Fibroblast of mammary gland (primary cell): Measurements from ENCODE around the gene NOXO1.

Experiments used
- DNase-seq: peaks from one replicate; pipeline ENCODE4 v3.0.0-alpha.2; 2010; ENCODE audit warnings: low read depth
- H3K4me3 ChIP-seq: 2 replicates; pipeline ENCODE4 v1.5.1; 2011; ENCODE audit warnings: low read depth, mild to moderate bottlenecking, low read length, moderate library complexity; ENCODE audit not compliant: control insufficient read depth
- TF ChIP-seq, protein P1 (sequence below): conservative IDR thresholded peaks from 2 replicates; pipeline ENCODE4 v1.5.1; 2011; ENCODE audit warnings: low read depth, low read length, inconsistent platforms; ENCODE audit not compliant: control insufficient read depth, insufficient read depth

NOXO1 gene

DNA sequence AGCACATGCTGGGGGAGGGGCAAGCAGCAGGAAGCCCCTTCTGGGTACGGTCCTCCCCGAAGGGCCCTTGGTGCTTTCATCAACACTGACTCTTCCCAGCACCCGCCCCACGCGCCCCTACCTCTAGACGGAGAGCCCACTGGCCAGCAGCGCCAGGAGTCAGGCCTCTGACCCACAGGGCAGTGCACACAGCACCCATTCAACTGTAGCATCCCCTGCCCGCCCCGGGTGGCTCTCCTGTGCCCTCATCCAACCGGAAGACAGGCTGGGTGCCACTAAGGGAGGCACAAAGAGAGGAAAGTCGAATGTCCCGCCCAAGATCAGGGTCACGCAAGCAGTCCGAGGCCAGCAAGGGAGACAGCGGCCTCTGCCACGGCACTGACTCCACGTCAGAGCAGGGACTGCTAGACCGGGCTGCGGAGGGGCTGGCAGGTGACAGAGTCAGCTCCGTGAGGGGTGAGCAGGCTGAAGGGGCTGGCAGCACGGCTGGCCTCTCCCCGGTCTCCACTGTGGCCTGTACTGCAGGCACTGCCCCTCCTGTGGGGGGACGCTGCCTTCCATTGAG lies 48.1 kb downstream of the NOXO1 start:
- DNase-seq: no peak
- no peak overlapping the region for H3K4me3 ChIP-seq
- TF ChIP-seq, protein P1, sequence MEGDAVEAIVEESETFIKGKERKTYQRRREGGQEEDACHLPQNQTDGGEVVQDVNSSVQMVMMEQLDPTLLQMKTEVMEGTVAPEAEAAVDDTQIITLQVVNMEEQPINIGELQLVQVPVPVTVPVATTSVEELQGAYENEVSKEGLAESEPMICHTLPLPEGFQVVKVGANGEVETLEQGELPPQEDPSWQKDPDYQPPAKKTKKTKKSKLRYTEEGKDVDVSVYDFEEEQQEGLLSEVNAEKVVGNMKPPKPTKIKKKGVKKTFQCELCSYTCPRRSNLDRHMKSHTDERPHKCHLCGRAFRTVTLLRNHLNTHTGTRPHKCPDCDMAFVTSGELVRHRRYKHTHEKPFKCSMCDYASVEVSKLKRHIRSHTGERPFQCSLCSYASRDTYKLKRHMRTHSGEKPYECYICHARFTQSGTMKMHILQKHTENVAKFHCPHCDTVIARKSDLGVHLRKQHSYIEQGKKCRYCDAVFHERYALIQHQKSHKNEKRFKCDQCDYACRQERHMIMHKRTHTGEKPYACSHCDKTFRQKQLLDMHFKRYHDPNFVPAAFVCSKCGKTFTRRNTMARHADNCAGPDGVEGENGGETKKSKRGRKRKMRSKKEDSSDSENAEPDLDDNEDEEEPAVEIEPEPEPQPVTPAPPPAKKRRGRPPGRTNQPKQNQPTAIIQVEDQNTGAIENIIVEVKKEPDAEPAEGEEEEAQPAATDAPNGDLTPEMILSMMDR: no peak

DNA sequence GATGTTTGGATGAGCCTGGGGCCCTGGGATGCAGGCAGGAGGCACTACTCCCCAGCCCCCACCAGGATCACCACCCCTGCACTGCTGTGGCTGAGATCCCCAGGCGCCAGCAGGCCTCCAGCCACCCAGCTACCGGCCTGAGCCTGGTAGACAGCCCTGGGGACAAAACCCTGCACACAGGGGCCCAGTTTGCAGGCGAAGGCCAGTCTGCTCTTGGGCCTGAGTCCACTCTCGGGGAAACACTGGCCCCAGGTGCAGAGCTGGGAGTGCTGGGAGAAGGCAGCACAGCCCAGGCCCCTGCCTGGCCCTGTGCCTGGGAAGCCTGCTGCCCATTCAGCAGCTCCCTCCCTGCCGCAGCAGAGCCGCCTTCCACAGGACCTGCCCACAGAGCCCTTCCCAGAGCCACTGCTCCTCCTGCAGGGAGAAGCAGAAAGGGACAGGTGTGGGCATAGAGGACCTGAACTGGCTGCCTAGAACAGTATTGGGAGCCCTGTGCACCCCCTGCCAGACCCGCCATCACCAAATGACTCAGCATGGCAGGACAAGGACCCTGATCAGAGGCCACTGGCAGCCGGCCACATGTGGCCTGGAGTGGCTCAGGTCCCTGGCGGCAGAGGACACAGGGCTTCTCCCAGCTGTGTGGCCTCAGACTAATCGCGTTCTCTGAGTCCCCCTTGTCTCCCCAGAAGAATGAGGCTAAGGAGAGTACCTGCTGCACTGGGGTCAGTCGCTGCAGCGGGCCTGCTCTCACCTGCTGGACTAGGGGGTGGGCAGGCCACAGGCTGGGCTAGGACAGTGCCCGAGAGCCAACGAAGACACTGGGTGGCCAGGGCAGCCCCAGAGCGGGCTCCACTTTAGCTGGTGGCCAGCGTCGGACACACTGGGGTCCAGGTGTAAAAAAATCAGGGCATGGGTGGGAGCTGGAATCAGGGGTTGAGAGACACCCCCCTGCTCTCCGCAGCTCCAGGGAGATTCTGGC lies 48.9 kb downstream of the NOXO1 start:
- no peak for DNase-seq
- TF ChIP-seq, protein P1: no peak
- H3K4me3 ChIP-seq: no peak overlapping the region

DNA sequence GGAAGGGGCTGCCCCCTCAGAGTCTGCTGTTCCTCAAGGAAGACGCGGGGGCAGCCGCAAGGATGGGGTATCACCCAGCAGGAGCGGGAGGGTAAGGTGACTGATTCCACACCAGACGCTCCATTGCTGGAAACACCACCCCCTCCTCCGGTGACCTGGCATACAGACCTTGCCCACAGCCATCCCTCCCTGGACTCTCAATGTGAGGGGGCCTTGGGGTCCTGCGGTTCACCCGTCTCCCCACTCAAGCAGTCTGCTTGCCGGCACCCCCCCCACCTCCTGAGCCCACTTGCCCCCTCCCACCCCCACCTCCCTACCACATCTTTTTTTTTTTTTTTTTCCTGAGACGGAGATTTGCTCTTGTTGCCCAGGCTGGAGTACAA lies 50.9 kb downstream of the NOXO1 start:
- no peak for DNase-seq

DNA sequence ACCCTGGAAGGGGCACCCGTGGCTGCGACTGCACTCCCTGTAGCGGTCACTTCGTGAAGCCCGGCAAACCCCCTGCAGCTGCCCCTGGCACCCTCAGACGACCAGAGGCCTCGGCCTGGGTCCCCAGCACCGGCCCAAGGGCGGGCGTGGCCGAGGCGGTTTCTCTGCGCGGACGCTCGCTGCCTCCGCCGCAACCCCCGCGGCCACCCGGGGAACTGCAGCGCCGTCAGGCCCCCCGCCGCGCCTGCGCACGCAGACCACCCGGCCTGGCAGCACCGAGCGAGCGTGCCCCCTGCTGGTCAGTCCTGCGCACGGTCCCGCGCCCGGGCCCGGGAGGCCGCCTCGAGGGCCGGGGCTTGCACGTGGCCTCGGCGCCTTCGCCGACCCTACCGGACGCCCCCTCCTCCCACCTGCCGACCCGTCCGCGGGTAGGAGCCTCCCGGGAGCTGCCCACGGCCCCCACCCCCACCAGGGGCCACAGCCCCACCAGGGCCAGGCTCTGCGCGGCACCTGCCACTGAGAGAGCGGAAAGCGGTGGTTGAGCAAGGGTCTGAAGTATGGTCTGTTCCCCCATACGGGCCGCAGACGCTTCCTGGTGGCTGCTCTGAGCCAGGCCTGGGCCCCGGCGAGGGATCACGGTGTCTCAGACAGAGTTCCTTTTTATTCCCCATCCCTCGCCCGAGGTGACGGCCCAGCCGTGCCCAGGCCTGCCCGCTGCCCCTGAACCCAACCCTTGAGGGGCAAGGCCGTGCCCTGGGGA lies 51.5 kb downstream of the NOXO1 start:
- TF ChIP-seq, protein P1: peak; percentile 34
- peak; percentile 69 for DNase-seq
- peak overlapping the region; percentile 48 for H3K4me3 ChIP-seq

More for the DNA sequence above, 50.9 kb downstream of the NOXO1 start:
- no peak overlapping the region for H3K4me3 ChIP-seq
- TF ChIP-seq, protein P1: no peak

DNA sequence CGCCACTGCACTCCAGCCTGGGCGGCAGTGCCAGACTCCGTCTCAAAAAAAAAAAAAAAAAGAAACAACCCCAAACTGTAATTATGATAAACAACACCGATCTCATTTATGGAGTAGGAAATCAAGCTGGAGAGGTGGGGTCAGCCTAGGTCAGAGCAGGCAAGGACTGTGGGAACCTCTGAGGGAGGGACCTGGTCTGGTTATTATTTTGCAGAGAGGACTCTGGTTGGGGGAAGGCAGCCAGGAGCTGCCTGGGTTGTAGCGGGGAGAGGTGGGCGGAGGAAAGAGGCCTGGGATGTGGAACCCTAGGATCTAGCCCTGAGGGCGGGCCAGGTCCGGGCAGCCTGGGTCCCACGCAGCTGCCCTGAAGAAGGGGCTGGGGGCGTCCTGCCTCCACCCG lies 52.2 kb downstream of the NOXO1 start:
- peak overlapping the region; percentile 48 for H3K4me3 ChIP-seq
- TF ChIP-seq, protein P1: no peak
- DNase-seq: peak; percentile 34
